ENCODE results near the gene DXO.
A peak's percentile ranks its signal among the peaks of the same experiment; 100 is the strongest.

Gene DXO

DNA sequence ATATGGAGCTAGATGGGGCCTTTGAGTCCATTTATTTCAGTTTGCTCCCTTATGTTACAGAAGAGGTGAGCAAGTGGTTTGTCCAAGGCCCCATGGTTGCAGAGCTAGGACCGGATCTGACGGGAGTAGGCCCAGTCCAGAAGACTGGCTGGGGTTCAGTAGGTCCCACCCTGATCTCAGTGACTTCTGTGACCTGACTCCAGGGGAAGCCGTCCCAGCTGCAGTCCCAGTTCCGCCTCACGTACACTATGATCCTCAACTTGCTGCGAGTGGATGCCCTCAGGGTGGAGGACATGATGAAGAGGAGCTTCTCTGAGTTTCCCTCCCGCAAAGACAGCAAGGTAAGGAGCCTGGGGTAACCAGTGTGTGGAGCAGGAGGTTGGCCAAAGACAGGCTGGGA, 5.4 kb downstream of the DXO start:
- in situ Hi-C loops (cut with HindIII; ENCODE audit: low pct_ligation_motif_present, low pct_unique_long_range_greater_than_20kb, low sequenced_read_pairs): no loop called here
- no peak for DNase-seq

GRCh38 chr6:31965700-31966099, 6.2 kb downstream of the DXO start:
- no peak for DNase-seq
- in situ Hi-C loops (cut with HindIII; ENCODE audit: low pct_ligation_motif_present, low pct_unique_long_range_greater_than_20kb, low sequenced_read_pairs): no loop called here

DNA sequence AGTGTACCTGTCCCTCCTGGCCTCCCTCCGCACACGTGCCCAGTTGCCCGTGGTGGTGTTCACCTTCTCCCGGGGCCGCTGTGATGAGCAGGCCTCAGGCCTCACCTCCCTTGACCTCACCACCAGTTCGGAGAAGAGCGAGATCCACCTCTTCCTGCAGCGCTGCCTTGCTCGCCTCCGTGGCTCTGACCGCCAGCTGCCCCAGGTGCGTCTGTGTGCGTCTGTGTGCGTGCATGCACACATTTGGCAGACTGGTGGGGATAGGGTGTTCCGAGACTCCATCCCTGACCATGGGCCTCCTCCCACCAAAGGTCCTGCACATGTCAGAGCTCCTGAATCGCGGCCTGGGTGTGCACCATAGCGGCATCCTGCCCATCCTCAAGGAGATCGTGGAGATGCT, 8.0 kb downstream of the DXO start:
- in situ Hi-C loops (cut with HindIII; ENCODE audit: low pct_ligation_motif_present, low pct_unique_long_range_greater_than_20kb, low sequenced_read_pairs): no loop called here
- DNase-seq: no peak

GRCh38 chr6:31961616-31962015, 10.3 kb downstream of the DXO start:
- DNase-seq: no peak
- in situ Hi-C loops (cut with HindIII; ENCODE audit: low pct_ligation_motif_present, low pct_unique_long_range_greater_than_20kb, low sequenced_read_pairs): no loop called here

DNA sequence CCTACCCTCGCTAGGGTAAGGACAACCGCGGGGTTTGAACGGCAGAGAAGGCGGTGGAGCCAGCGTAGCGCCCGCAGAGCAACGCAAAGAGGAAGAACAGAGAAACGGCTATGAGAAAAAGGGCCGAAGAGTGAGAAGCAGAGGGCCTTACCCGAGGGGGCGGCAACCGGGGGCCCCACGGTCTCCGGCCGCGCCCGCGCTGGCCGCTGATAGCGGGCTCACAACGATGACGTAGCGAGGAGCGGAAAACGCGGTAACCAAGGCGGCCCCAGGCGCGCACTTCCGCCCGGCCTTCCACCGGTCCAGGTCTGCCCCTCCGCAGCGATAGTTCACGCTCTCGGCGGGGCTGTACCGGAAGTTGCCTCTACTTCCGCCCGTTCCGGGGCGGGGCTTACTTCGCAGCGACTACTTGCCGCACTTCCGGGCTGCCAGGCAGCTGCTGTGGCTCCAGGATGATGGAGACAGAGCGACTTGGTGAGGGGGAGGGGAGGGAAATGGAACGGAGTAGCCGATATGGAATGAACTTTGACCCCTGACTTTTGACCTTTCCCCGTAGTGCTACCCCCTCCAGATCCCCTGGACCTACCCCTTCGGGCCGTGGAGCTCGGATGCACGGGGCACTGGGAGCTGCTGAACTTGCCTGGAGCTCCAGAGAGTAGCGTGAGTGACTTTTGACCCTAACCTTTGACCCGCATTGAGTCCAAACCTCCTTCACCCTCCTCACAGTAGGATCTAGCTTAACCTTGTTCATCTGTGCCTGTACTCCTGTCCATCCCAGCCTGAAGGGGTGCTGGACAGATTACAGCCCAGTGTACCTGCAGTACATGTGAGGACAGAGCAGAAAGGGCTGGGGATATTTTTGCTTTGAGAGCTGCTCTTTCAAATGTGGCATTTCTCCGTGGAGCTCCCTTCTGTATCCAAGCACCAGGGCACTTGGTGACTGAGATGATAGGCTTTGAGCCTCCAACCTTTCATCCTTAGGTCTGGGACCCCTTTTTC, 12.9 kb downstream of the DXO start, which contains the start of the genes NELFE and SKIC2:
TSS of gene NELFE (minus strand) at position 231 of the 999 bp plus-strand sequence. CDS start 525 bp downstream, outside the sequence.
TSS of gene SKIC2 (plus strand) at position 435 of the 999 bp plus-strand sequence. CDS start at position 453, 18 bp downstream.
- in situ Hi-C loops (cut with HindIII; ENCODE audit: low pct_ligation_motif_present, low pct_unique_long_range_greater_than_20kb, low sequenced_read_pairs): no loop called here

GRCh38 chr6:31958412-31958740, 13.6 kb downstream of the DXO start:
- DNase-seq: no peak
- in situ Hi-C loops (cut with HindIII; ENCODE audit: low pct_ligation_motif_present, low pct_unique_long_range_greater_than_20kb, low sequenced_read_pairs): no loop called here

More for the DNA sequence above, 12.9 kb downstream of the DXO start, which contains the start of the genes NELFE and SKIC2:
- DNase-seq: peak; percentile 97

DNA sequence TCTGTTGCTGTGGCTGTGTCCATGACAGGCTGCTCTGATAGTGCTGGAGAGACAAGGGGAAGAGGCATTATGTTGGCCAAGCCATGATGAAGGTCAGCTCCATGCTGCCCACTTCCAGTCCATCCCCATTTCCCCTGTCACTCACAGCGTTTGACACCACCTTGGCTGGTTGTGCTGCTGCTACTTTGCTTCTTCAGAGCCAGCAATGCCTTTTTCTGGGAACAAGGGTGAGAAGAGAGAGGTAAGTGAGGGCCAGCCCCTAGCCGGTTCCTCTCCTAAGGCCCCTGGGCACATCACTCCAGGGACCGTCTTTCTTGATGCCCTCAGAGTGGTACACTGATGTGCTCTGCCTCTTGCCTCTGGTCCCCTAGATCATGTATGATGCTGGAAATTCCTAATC, 15.1 kb downstream of the DXO start:
- DNase-seq: no peak
- in situ Hi-C loops (cut with HindIII; ENCODE audit: low pct_ligation_motif_present, low pct_unique_long_range_greater_than_20kb, low sequenced_read_pairs): no loop called here

DNA sequence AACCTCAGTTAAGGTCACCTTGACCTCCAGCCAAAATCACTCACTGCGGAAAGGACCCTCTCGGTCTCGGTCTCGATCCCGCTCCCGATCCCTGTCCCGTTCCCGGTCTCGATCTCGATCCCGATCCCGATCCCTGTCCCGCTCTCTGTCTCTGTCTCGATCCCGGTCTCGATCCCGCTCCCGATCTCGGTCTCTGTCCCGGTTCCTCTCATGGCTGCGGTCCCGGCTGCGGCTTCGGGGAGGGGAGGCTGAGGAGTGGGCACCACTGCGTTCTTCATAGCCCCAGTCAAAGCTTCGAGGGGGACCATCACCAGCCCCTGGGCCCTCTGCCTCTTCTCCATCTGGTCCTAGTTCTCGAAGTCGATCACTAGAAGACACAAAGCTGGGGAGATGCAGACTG, 17.4 kb downstream of the DXO start:
- no peak for DNase-seq
- in situ Hi-C loops (cut with HindIII; ENCODE audit: low pct_ligation_motif_present, low pct_unique_long_range_greater_than_20kb, low sequenced_read_pairs): no loop called here

DNA sequence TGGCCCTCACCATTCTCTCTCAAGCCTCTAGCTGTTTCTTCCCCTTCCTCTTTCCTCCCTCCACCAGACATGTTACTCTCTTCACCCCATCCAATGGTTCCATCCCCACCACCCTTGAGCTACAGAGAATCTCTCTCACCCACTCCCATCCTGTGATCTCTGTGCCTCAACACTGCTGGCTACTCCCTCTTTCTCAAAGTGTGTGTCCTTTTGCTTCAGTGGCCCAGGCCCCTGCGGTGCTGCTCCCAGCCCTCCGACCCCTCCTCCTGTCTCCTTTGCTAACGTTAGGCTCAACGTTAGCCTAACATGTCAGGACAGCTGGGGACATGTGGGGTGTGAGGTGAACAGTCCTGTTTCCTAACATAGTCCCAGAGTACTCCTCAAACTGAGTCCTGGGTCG, 19.0 kb downstream of the DXO start:
- no peak for DNase-seq
- in situ Hi-C loops (cut with HindIII; ENCODE audit: low pct_ligation_motif_present, low pct_unique_long_range_greater_than_20kb, low sequenced_read_pairs): no loop called here

DNA sequence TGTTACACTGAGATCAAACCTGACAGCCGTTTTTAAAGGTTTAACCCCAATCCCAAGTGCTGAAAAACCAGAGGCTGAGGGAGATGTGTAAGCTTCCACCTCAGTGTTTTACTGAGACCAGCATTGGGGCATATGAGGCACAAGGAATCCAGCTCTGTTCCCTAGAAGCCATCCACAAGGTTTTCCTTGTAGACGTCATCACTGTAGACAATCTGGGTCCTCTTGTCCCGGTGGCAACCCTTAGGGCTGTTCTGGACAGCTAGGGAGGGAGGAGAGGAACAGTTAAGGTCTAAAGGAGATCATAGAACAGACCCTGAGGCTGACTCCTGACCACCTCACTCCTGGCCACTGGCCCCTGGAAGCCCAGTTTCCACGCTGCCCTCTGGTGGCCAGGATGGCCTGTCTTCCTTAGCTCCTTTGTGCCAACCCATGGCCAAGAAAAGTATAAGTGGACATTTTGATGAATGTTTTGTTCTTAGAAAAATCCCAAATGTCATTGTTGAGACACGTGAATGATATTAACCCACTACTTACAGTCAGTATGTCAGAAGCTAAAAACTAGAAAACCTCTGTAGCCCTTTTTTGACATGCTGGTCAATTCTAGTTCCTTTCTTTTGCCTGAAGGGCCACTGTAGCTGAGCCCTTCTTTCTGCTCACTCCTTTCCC, 19.7 kb downstream of the DXO start:
- peak; percentile 60 for DNase-seq
- in situ Hi-C loops (cut with HindIII; ENCODE audit: low pct_ligation_motif_present, low pct_unique_long_range_greater_than_20kb, low sequenced_read_pairs): no loop called here

GRCh38 chr6:31949926-31950548, 21.9 kb downstream of the DXO start:
- DNase-seq: no peak
- in situ Hi-C loops (cut with HindIII; ENCODE audit: low pct_ligation_motif_present, low pct_unique_long_range_greater_than_20kb, low sequenced_read_pairs): no loop called here

GRCh38 chr6:31948753-31949413, 23.1 kb downstream of the DXO start:
- in situ Hi-C loops (cut with HindIII; ENCODE audit: low pct_ligation_motif_present, low pct_unique_long_range_greater_than_20kb, low sequenced_read_pairs): no loop called here
- DNase-seq: no peak

DNA sequence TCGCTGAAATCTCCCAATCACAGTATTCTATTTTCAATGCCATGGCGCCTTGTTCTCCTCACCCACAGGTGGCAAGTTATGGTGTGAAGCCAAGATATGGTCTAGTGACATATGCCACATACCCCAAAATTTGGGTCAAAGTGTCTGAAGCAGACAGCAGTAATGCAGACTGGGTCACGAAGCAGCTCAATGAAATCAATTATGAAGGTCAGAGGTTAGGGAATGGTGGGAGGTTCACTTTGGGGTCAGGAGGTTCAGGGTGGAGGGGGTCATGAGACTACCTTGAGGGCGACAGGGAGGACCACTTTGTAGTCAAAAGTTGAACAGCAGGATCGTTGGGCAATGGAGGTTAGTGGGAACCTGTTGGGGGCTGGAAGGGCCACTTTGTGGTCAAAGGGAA, 23.6 kb downstream of the DXO start:
- in situ Hi-C loops (cut with HindIII; ENCODE audit: low pct_ligation_motif_present, low pct_unique_long_range_greater_than_20kb, low sequenced_read_pairs): no loop called here
- no peak for DNase-seq

DNA sequence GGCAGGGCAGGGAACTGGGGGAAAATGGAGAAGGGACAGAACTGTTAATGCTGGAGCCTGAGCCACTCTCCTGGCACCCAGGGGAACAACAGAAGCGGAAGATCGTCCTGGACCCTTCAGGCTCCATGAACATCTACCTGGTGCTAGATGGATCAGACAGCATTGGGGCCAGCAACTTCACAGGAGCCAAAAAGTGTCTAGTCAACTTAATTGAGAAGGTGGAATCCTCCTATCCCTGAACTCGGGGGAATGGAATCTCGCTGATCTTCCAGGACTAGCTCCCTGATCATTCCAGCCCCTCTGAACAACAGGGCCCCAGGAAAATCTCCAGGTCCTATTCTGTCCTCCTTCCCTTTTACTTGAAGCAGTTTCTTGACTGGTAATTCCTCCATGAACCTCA, 24.1 kb downstream of the DXO start:
- no peak for DNase-seq
- in situ Hi-C loops (cut with HindIII; ENCODE audit: low pct_ligation_motif_present, low pct_unique_long_range_greater_than_20kb, low sequenced_read_pairs): no loop called here

GRCh38 chr6:31947070-31947675, 24.8 kb downstream of the DXO start:
- DNase-seq: no peak
- in situ Hi-C loops (cut with HindIII; ENCODE audit: low pct_ligation_motif_present, low pct_unique_long_range_greater_than_20kb, low sequenced_read_pairs): no loop called here

- DNase-seq: no peak
- in situ Hi-C loops (cut with HindIII; ENCODE audit: low pct_ligation_motif_present, low pct_unique_long_range_greater_than_20kb, low sequenced_read_pairs): no loop called here
Observed at GRCh38 chr6:31946370-31946885, 25.5 kb downstream of the DXO start.

DNA sequence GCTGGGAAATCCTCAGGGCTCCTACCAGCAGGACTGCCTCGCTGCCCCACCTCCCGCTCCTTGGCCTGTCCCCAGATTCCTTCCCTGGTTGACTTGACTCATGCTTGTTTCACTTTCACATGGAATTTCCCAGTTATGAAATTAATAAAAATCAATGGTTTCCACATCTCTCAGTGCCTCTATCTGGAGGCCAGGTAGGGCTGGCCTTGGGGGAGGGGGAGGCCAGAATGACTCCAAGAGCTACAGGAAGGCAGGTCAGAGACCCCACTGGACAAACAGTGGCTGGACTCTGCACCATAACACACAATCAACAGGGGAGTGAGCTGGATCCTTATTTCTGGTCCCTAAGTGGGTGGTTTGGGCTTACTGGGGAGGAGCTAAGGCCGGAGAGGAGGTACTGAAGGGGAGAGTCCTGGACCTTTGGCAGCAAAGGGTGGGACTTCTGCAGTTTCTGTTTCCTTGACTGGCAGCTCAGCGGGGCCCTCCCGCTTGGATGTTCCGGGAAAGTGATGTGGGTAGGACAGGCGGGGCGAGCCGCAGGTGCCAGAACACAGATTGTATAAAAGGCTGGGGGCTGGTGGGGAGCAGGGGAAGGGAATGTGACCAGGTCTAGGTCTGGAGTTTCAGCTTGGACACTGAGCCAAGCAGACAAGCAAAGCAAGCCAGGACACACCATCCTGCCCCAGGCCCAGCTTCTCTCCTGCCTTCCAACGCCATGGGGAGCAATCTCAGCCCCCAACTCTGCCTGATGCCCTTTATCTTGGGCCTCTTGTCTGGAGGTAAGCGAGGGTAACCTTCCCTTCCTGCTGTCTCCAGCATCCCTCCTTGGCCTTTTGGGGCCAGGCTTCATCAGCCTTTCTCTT, 26.2 kb downstream of the DXO start, which contains the start of gene CFB:
TSS of gene CFB (plus strand) at position 589 of the 863 bp plus-strand sequence. CDS start at position 716, 127 bp downstream.
- DNase-seq: peak; percentile 92

More for the DNA sequence above, 26.2 kb downstream of the DXO start, which contains the start of gene CFB:
- in situ Hi-C loops (cut with HindIII; ENCODE audit: low pct_ligation_motif_present, low pct_unique_long_range_greater_than_20kb, low sequenced_read_pairs): no loop called here

All from ACHN (cell line).